Kidney glomerular epithelial cell (primary cell): Measurements from ENCODE around the gene VSIR.

Source experiments
- DNase-seq: peaks from one replicate; lab custom pipeline; 2025; lab: John Stamatoyannopoulos, UW

Gene VSIR

DNA sequence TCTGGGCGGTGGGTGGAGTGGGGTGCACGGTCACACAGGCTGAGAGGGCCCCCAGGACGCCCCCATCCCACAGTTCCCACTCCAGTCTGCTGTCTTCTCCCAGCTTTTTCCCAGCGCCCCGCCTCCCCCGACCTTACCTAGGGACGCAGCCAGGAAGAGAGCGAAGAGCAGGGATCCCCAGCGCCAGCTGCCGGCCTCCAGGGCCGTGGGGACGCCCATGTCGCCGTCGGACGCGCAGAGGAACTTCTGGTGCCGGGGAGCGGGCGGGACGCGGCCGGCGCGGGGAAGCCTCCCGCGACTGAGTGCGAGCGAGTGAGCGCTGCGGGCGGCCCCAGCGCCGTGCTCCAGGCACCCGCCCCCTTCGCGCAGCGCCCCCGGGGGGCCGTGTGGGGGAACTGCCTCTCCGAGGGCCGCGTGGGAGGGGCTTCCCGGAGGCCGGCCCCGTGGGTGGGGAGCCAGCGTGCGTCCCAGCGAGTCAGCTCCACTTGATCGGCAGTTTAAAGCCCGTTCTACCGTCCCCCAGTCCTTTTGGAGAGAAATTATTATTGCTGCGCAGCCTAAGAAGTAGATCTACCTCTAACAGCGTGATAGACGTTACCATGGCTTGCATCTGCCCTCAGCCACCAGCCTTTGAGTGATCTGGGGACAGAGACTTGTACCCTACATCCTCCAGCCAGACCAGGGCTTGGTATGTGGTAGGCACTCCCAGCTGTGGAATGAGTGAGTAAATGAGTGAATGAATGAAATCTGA is at the start of gene VSIR:
Gene VSIR, minus strand, starts transcription at position 300 of the 751 bp plus-strand sequence. Its CDS starts 81 bp downstream, at position 219.
- DNase-seq: peak; percentile 56

DNA sequence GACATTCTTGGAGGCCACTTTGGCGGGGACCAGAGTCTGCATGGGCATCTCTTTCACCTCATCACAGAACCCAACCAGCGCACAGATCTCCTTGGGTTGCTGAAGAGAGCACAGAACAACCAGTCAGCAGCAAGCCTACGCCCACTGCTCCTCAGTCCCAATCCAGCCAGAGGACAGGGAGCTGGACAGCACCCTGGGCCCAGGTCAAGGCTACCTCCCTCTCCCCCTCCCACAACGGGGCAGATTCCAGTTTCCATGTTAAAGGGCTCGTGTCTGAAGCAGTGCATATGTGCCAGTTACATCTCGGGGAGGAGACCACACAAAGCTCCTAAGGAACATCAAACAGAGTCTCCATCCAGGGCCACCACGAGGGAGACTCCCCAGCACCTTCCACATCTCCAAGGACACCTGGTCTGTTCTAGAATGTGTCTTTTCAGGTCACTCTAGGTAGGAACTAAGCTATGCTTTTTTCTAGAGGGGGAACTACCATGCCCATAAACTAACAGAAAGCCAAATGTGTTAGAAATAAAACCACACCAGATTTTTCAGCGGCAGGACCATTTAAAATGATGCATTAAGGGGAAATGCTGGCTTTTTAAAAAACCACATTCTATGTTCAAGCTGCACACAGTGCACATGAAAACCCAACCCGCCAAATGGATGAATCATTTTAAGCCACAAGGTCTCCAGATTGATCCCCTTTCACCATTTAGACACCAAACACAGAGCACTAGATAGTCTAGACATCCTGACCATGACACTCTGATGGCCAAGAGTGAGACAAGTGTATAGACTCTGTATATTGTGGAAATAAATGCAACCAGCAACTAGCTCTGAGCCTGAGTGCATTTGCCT is 48.8 kb upstream of the VSIR start:
- no peak for DNase-seq

DNA sequence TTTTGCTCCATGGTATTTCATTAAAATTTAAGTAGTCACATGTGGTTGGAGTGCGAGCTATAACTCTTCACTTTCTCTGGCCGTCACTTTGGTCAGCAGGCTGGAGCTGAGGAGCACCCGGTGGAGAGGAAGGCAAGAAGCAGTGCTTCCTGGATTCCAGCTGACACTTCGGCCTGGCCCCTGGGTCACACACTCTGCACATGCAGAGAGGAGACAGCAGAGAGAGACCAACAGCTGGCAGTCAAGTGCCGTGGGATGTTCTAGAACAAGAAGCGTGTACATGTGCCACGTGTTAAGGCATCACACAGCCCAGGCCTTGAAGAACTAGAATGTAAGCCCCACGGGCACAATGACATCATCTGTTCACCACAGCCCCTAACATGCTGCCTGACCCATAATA is 47.6 kb upstream of the VSIR start:
- no peak for DNase-seq

DNA sequence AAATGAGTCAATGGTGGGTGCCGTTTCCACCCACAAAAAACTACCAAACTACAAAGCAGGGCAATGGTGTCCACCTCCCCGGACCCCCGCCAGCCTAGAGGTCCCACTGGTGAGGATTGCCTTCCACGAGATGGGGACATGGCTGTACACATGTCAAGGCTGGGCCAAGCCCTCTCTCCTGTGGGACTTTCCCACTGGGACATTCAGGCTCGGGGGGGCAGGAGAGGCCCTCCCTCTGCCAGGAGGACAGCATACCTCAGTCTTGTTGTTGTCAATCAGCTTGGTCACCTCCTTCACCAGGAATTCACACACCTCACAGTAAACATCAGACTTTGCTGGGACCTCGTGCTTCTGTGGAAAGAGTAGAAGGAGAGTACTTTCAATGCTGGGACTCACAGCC is 46.7 kb upstream of the VSIR start:
- no peak for DNase-seq

DNA sequence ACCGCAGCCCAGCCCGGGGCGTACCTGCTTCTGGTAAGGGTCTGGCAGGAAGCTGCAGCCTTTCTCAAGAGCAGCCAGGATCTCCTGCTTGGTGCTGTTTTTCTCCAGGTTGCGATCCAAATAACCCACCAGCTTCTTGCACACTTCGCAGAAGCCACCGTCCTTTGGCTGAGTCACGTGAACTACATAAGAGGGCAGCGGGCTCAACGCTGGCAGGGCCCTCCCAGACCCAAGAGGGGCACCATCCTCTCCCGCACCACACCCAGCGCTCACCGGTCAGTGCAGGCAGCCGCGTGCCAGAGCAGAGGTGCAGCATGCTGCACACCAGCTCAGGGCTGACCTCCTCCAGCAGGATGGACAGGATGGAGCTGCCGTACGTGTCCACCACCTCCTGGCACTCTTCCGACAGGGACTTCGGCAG is 46.1 kb upstream of the VSIR start:
- no peak for DNase-seq

DNA sequence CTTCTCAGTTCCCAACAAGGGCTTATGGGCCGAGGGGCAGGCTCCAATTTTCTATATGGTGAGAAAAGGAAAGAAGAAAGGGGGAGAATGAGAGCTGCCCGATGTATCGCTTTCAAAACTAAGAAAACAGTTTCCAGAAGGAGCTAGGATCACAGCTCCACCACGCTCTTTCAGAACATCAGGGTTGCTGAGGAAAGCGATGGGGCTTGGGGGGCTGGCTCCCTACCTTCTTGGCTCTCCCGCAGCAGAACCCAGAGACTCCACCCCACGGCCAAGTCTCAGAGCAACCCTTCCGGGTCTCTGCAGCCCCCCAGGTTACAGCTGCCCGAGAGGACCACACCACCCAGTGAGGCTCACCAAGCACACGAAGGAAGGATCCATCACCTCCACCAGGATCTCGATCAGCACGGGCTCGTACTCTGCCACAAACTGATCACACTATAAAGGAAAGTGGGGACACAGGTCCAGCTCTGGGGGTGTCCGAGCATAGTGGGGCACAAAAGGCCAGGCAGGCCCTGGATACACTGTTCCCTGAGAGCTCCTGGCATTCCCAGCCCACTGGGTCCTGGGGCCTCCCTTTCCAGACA is 45.4 kb upstream of the VSIR start:
- DNase-seq: no peak

DNA sequence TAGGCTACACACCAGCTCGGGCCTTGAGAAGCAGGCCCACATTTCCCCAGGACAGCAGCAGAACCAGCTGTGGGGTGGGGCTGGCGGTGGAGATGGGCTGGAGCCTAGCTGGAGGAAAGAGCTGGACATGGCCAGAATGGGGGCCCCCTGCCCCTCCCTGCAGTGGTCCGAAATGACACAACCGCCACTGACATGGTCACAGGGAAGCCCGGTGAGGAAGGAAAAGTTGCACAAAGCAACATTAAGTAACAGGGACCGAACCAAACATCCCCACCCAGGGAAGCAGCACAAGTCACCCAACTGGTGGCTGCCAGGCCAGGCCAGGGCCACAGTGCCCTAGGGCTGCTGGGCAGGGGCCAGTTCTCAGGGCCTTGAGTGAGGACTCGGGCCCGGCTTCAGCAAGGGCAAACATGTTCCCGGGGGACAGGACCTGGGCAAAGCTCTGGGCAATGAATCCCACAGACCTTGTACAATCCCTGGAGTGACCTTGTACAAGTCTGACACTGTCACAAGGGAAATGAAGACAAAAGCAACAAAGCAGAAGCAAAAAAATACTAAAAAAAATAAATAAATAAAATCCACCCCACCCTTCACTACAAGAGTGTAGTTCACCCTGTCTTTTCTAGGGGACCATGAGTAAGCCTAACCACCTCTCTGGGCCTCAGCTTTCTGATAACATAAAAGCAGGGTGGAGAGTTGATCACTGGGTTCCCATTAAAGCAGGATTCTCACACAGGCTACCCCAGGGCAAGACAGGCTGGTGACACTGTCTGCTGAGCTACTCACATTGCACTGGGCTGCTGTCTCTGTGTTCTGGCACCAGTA is 44.7 kb upstream of the VSIR start:
- no peak for DNase-seq

DNA sequence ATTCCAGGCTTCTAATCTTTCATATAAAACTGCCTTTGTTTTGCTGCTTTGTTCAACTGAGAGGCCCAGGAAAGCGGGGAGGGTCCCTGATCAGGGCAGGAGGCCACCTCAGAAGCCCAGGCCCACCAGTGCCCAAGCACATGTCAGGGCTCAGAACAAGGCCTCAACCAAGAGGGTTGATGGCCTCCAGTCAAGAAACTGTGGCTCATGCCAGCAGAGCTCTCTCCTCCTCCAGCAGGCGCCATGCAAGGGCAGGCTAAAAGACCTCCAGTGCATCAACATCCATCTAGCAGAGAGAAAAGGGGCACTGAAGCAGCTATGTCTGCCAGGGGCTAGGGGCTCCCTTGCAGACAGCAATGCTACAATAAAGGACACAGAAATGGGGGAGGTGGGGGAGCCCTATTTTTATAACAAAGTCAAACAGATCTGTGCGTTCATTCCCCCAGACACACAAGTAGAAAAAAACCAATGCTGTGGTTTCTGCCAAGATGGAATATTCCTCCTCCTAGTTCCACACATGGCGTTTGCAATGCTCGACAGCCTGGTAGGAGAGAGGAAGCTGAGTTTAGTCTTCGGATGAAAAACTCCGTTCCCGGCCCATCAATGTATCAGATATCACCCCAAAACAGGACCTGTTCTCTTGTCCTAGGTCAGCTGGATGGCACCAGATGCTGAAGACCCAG is 43.8 kb upstream of the VSIR start:
- DNase-seq: no peak

DNA sequence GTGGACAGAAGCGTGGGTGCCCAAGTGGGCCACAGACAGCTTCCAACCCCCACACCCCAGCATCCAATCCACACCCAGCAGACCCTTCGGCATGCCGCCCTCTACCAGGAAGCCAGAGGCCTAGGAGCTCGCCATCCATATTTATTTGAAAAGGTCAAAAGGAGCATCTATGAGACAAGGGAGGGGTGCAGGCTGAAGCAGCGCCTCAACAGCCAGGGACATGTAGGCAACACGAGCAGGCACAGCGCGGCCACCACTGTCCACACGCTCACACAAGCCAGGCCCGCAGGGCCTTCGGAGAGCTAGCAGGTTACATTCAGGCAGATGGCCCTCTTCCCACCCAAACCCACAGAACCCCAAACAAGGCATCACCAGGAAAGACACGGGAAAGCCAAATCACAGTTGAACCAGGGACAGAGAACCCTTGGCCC is 43.1 kb upstream of the VSIR start:
- no peak for DNase-seq

DNA sequence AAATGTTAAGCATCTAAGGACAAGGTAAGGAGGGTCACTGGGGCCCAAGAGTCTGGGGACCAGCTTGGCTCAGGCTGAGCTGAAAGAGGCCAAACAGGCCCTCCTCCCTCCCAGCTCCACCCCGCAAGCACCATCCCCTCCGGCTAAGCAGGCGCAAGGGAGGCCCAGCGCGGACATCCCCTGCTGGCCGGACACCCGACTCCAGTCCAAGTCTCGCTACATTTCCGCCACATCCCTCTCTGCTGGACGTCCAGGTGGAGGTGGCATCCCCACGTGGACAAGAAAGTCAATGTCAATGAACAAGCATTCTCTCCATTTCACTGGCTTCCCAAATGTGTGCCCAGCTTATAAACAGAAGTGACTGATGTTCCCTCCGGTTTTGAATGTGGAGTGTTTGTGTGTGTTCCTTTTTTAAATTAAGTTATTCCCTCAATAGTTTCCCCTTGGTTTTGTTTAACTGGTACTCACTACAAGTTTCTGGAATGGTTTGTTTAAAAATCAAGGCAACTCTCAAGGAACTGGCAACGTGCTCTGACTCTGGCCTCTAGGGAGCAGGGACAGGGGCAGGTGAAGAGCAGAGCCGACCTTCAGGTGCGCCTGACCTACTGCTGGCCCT is 42.3 kb upstream of the VSIR start:
- no peak for DNase-seq

DNA sequence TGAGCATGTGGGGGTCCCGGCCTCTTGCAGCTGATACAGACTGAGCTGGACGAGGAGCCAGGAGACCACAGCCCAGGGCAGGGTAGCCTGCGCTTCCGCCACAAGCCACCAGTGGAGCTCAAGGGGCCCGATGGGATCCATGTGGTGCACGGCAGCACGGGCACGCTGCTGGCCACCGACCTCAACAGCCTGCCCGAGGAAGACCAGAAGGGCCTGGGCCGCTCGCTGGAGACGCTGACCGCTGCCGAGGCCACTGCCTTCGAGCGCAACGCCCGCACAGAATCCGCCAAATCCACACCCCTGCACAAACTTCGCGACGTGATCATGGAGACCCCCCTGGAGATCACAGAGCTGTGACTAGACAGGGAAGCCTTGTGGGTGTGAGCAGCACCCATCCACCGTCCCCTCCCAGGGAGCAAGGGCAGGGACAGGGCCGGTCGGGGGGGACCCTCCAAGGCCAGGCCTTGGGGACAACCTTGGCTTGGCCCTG is 41.6 kb upstream of the VSIR start:
- DNase-seq: no peak

DNA sequence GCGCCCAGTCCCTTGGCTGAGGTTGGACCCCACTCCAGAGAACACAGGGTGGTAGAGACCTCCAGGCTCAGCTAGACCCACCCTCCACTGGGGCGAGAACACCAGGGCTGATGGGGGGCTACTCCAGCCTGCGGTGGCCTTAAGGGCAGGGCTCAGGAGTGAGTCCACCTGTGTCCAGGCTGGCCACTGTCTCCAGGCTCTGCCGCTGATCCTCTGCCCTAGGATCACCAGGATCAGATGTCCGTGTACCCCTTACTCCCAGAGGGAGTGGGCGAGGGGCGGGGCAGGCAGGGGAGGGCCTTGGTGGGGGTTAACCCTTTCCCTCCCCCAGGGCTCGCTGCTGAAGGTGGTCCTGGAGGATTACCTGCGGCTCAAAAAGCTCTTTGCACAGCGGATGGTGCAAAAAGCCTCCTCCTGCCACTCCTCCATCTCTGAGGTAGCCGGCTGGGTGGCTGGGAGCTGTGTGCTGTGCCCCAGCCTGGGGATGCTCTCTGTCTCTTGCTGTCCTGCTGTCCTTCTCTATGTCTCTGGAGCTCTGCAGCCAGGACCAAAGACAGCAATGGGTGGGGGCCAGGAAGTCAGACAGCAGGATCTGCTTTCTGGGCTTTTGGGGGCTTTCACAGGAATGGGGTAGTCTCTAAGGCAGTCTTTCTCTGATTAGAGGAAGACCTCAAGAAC is 39.7 kb upstream of the VSIR start:
- no peak for DNase-seq

DNA sequence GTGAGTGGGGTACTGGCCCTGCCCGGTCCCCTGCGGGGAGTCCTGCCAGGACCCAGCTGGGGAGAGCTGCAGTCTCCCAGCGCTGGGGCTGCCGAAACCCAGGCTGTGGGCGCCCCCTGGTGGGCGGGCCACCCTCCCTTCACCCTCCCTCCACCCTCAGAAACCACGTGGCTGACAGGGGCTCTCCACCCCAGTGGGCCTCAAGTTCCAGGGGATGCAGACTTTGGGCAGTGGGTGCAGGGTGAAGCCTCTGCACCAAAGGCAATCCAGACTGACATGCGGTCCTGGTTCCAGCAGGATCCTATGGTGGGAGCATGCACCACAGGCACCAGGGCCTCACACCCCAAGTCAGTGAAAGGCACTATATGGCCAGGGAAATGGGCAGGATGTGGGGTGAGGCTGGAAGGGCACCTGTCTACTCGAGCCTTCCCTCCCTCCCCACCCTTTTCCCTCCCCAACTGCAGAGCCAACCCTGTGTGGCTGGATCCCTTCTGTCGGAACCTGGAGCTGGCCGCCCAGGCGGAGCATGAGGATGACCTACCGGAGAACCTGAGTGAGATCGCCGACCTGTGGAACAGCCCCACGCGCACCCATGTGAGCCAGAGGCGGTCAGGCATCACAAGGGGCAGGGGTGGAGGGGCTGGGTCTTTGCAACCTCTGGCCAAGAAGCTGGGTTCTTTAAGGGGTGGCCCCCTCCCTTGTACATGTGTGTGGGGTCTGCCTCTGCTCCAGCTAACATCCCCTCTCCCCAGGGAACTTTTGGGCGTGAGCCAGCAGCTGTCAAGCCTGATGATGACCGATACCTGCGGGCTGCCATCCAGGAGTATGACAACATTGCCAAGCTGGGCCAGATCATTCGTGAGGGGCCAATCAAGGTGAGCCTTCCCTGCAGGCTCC is 38.9 kb upstream of the VSIR start:
- DNase-seq: peak; percentile 31

DNA sequence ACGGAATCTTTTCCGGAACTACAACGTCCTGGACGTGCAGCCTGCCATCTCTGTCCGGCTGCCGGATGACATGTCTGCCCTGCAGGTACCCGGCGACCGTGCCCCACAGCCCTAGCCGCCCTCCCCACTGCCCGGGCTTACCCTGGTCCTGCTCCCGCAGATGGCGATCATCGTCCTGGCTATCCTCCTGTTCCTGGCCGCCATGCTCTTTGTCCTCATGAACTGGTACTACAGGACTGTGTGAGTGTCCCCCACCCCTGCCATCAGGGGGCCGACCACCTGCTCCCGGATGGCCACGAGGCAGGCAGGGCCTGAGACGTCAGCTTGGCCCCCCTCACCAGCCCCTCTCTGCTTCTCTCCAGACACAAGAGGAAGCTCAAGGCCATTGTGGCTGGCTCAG is 38.0 kb upstream of the VSIR start:
- DNase-seq: no peak

DNA sequence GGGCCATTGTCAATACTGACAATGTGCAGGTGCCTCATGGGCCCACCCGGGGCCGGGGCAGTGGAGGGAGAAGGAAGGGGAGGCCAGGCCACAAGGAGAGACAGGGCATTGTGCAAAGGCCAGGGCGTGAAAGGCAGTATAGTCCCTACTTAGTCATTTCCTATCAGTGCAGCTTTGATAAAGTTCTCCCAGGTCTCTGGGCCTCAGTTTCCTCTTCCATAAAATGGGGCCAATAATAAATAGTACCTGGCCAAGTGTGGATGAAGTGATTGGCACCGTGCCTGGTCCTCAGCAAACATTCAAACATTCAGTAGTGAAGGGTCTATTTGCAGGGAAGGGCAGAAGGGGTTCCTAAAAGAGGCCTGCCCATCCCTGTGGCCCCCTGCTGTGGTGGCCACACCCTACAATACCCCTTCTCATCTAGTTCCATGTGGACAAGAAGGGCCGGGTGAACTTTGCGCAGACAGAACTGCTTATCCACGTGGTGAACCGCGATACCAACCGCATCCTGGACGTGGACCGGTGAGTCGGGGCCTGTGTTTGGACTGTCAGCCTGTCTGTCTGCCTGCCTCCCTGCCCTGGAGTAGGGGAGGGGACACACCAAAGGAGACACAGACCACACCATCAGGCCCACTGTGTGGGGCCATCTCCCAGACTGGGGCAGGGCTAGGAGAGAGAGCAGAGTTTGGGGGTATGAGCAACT is 36.9 kb upstream of the VSIR start:
- DNase-seq: no peak

DNA sequence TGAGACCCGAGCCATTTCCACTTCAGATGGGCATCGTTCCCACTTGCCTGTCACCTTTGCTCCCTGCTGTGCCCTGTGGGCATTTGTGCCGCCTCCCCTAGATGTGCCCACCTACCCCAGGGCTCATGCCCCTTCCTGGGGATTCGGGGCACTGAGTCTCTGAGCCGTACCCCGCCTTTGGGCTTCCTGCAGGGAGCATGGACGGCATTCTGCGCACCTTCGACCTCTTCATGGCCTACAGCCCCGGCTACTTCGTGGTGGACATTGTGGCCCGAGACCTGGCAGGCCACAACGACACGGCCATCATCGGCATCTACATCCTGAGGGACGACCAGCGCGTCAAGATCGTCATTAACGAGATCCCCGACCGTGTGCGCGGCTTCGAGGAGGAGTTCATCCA is 36.3 kb upstream of the VSIR start:
- DNase-seq: no peak

DNA sequence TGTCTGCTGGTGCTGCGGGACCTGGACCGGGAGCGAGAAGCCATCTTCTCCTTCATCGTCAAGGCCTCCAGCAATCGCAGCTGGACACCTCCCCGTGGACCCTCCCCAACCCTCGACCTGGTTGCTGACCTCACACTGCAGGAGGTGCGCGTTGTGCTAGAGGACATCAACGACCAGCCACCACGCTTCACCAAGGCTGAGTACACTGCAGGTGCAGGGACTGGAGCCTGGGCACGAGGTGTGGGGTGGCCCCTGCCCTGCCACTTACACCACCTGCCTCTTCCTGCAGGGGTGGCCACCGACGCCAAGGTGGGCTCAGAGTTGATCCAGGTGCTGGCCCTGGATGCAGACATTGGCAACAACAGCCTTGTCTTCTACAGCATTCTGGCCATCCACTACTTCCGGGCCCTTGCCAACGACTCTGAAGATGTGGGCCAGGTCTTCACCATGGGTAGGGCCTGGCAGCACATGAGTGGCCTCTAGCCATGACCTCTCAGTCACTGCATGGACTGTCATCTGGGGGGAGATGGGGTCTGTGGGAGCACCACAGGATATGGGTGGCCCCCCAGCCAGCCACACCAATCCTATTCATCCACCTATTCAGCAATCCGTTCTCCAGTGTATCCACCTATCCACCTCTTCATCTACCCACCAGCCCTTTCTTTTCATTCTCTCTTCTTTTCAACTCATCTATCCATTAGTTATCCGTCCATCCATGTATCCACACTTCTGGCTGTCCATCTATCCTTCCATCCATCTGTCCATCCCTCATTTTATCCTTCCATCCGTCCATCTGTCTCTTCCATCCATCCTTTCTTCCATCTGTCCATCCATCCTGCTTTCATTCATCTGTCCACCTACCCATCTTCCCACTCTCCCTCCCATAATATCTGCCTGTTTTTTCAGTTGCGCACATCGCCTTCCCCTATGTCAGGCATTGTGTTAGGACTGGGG is 34.5 kb upstream of the VSIR start:
- DNase-seq: no peak
